H54 (cell line): ENCODE data around the gene KRT72.

ENCODE experiments used
- DNase-seq: peaks from one replicate; pipeline ENCODE4 v3.0.0; 2011; ENCODE audit warnings: low spot score, mixed read lengths; ENCODE audit not compliant: insufficient read length
- FAIRE-seq: peaks from 3 replicates; lab custom pipeline; 2011; peaks lifted over from hg19 to GRCh38; lab: Jason Lieb, UNC
- POLR2A ChIP-seq: IDR thresholded peaks from 2 replicates; pipeline ENCODE4 v1.6.1; 2011; ENCODE audit warnings: low read depth, mild to moderate bottlenecking, low read length

Gene KRT72

GRCh38 chr12:52600941-52601481, at the start of gene KRT72:
Gene KRT72 (minus strand): TSS chr12:52601463. CDS start chr12:52601452, 11 bp downstream.
- DNase-seq (no peak), FAIRE-seq (no peak)
- no peak for TF ChIP-seq POLR2A

- no peak for TF ChIP-seq POLR2A
- FAIRE-seq (no peak), DNase-seq (no peak)
Observed at GRCh38 chr12:52650520-52651081, 49.3 kb upstream of the KRT72 start.

GRCh38 chr12:52649066-52649465, 47.8 kb upstream of the KRT72 start:
- FAIRE-seq (no peak), DNase-seq (no peak)
- no peak for TF ChIP-seq POLR2A

- TF ChIP-seq POLR2A, result no peak
- FAIRE-seq (no peak), DNase-seq (no peak)
Observed at GRCh38 chr12:52648012-52648550, 46.8 kb upstream of the KRT72 start.

GRCh38 chr12:52647601-52648000, 46.3 kb upstream of the KRT72 start:
- no peak for FAIRE-seq
- no peak for DNase-seq
- no peak for TF ChIP-seq POLR2A

GRCh38 chr12:52646613-52647012, 45.4 kb upstream of the KRT72 start:
- FAIRE-seq (no peak), DNase-seq (no peak)
- no peak for TF ChIP-seq POLR2A

- TF ChIP-seq POLR2A, result no peak
- FAIRE-seq (no peak), DNase-seq (no peak)
Observed at GRCh38 chr12:52645982-52646381, 44.7 kb upstream of the KRT72 start.

GRCh38 chr12:52645120-52645761, 44.0 kb upstream of the KRT72 start:
- DNase-seq, result no peak
- TF ChIP-seq POLR2A, result no peak
- no peak for FAIRE-seq

GRCh38 chr12:52644078-52644415, 42.8 kb upstream of the KRT72 start:
- DNase-seq (no peak), FAIRE-seq (no peak)
- no peak for TF ChIP-seq POLR2A

- DNase-seq, result no peak
- TF ChIP-seq POLR2A, result no peak
- no peak for FAIRE-seq
Observed at GRCh38 chr12:52643233-52644077, 42.2 kb upstream of the KRT72 start.

GRCh38 chr12:52641468-52641867, 40.2 kb upstream of the KRT72 start:
- no peak for FAIRE-seq
- no peak for TF ChIP-seq POLR2A
- no peak for DNase-seq

- no peak for FAIRE-seq
- TF ChIP-seq POLR2A, result no peak
- DNase-seq, result no peak
Observed at GRCh38 chr12:52637299-52637698, 36.0 kb upstream of the KRT72 start.

- TF ChIP-seq POLR2A, result no peak
- no peak for DNase-seq
- FAIRE-seq, result no peak
Observed at GRCh38 chr12:52636592-52637258, 35.5 kb upstream of the KRT72 start.

GRCh38 chr12:52636189-52636588, 34.9 kb upstream of the KRT72 start:
- no peak for FAIRE-seq
- no peak for DNase-seq

More at GRCh38 chr12:52636189-52636588, 34.9 kb upstream of the KRT72 start:
- no peak for TF ChIP-seq POLR2A
